HL-60/S4 (cell line): ENCODE data around the gene DNAJC11.

Source experiments
- in situ Hi-C: fragments of 300-500 bp; cut with MboI; formaldehyde crosslinking; loops from 2 replicates; pipeline ENCODE4 v1.14.3; 2022; ENCODE audit warnings: low sequenced_read_pairs

DNAJC11 gene

DNA sequence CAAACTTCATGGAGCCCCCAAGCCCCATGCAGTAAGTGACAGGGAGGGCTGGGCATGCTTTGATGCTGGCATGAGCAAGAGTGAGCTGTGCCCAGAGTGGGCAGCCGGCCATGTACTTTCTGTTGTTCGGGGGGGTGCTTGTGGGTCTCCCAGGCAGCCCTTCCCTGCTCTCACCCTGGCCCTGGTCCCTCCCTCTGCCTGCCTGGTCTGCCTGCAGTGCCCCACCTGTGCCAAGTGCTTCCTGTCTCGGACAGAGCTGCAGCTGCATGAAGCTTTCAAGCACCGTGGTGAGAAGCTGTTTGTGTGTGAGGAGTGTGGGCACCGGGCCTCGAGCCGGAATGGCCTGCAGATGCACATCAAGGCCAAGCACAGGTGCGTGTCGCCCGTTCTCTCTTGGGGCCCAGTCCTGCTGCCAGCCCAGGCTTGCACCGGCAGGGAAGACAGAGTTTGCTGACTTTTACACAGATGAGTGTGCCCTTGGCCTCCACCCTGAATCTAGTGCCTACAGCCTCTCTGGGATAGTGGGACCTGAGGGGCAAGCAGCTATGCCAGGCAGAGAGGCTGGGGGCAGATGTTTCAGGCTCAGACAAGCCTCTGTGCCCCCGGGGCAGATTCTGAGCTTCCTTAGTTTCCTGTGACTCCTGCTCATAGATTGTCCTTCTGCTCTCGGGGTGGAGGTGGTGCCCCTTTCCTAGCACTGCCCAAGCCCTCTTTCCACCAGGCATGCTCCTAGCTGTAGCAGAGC, 114.2 kb downstream of the DNAJC11 start:
- in situ Hi-C loops: no loop called here

DNA sequence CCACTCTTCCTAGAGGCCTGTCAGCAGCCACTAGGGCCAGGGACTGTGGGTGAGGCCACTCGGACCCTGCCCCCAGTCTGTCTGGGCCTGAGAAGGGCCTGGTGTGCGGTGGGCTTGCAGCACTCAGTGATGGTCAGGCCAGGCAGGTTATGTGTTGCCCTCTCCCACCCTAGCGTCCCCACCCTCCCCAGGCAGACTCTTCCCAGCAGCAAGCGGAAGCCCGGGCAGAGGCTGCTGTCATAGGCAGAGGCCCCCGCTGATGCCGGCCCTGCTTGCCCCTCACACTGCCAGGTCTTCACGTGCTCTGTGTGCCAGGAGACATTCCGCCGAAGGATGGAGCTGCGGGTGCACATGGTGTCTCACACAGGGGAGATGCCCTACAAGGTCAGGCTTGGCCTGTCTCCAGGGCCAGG, 115.2 kb downstream of the DNAJC11 start:
- in situ Hi-C loops: no loop called here

DNA sequence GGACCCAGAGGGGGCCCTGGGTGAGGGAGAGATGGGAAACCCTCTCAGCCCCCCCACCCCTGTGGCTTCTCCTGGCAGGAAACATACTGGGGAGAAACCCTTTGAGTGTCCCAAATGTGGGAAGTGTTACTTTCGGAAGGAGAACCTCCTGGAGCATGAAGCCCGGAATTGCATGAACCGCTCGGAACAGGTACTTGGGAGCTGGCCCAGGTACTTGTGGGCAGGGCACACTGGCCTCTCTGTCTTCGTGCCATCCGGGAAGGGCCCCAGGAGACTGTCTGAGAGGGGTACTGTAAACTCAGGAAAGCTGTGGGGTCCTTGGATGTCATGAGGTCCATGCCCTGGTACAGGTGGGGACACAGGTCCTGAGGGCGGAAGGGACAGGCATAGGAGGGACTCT, 115.8 kb downstream of the DNAJC11 start:
- in situ Hi-C loops: no loop called here

DNA sequence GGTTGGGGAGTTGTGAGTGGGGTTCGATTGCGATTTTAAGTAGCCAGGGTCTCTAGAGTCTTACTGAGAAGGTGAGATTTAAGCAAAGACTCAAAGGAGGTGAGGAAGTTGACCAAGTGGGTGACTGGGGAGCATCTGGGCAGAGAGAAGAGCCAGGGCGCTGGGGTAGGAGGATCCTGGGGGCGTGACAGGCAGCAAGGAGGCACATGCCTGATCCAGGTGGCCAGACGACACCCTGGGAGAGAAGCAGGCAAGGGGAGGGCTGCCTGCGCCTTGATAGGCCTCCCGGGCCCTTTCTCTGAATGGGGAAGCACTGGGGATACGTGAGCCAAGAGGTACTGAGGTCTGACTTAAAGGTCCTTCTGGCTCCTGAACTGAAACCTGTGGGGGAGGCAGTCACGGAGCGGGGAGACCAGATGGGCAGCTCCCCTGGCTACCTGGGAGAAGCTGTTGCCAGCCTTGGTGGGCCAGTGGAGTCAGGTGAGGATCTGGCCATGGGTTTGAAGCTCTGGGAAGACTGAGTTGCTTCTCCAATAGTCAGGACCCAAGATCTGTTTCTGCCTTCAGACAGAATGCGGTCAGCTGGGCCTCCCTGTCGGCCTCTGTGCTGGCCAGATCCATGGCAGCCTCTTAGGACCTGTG, 116.4 kb downstream of the DNAJC11 start:
- in situ Hi-C loops: no loop called here
